DMS153 treated with DMSO at 0.1 percent for 48 hours (cell line): ENCODE results near the gene PMEPA1.

ENCODE experiments used
- DNase-seq: peaks from one replicate; lab custom pipeline; 2025; ENCODE audit not compliant: unreplicated experiment; lab: John Stamatoyannopoulos, UW

Gene PMEPA1

DNA sequence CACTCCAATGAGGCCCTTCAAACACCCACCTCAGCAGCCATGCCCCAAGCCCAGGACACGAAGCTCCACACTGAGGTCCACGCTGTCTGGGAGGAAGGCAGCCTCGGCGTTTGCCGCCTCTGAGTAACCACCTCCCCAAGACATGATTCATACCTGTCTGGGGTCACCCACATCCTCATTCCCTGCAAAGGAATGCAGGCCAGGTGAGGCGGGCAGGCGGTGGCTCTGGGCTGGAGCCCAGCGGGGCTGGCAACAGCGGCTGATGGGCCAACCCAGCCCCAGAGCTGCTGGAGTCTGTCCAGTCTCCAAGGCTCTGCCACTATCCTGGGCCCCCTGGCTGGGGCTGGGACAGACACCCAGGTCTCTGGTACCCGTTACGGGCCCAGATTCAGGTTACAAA is 14.8 kb downstream of the PMEPA1 start:
- DNase-seq, result no peak

DNA sequence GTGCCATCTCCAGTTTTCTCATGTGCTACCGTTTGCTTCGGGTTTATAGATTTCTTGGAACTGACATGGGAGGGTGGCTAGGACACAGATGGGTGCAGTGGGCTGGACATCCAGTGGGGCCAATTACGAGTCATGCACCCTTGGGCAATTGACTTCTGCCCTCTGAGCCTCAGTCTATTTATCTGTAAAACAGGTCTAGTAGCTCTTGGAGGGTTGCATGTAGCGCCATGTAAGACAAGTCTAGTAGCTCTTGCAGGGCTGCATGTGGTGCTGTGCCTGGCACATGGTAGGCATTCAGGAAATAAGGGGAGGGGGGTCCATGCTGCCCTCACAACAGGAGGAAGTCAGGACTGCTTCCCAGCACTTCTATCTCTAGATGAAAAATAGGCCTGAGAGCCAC is 15.3 kb downstream of the PMEPA1 start:
- DNase-seq, result no peak

DNA sequence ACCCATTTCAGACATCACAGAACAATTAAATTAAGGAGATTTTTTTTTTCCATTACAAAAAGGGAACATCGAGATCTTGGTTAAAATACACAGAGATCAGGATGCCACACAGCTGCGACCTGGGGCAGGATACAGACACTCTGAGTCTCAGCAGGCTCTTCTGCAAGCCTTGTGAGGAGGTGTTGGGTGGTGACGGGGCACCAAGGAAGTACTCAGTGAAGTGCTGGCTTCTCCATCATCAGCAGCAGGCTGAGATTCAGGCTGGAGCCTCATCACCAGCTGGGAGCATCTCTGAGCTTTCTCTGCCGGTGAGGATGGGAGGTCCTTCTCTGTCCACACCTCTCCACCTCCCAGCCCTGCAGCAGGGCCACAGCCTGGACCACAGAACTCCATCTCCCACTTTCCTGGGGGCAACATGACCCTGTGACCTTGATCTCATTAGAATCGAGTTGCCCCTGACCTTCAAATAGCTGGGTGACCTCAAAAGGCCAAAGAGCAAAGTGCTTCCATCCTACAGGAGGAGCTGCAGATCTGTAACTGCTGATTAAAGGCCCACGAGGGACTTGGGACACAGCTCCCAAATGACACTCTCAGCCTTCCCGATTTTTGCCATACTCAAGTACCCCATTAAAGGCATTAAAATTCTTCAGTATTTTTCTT is 16.0 kb downstream of the PMEPA1 start:
- no peak for DNase-seq

DNA sequence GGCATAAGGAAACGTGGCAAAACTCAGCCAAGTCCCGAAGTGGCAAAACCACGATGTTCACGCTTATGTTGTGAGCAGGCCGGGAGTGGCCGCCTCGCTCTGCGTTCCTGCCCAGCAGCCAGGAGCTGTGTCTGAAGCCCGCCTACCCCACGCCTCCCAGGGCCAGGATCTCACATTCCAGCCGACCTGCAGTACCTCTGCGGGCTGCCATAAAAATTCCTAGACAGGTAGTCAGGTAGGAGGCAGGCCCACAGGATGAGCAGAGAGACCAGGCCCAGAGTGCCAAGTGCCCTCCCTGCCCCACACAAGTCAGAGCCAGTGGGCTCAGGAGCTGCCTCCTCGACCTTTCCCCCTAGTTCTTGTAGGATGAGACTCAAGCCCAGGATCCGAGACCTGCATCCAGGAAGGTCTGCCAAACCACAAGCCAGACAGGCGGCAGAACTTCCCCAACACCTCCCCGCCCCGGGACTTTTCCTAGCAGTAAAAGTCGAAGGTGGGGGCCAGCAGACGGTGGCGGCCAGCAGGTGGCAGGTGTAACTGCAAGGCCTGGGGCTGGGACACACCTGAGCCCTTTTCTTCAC is 16.7 kb downstream of the PMEPA1 start:
- no peak for DNase-seq

- DNase-seq, result no peak
These were observed 17.4 kb downstream of the PMEPA1 start for GRCh38 chr20:57692393-57692792.

DNA sequence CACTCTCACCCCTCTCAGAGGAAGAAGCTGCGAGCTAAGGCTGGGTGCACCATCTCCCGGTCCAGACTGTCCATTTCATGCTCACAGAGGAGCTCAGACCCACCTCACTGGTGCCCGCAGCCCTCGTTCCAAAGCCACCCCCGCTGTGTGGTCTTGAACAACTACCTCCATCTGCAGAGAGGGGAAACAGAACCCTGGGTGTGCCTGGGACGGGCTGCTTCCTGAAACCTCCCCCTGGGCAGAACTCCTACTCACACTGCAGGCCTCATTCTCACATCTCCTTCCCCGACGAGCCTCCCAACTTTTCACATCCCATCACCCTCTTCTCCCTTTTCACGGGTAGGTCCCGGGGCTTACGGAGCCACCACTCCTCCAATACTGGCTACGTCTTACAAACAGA is 18.1 kb downstream of the PMEPA1 start:
- no peak for DNase-seq

DNA sequence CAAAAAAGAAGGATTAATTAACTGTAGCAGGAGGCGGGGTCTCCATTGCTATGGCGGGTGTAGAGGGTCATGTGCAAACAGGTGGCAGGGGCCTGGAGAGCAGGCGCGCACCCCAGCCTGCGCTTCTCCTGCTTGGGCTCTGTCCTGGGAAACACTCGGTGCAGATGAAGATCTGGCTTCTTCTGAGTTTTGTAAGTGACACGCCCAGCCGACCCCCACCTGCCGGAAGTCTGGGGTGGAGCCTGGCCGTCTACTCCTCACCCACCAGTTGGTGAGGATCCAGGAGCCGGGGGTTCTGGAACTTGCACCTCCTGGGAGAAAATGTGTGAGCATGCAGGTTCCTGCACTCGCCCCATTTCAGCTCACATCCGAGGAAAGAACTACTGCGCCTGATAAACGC is 19.3 kb downstream of the PMEPA1 start:
- DNase-seq, result no peak

DNA sequence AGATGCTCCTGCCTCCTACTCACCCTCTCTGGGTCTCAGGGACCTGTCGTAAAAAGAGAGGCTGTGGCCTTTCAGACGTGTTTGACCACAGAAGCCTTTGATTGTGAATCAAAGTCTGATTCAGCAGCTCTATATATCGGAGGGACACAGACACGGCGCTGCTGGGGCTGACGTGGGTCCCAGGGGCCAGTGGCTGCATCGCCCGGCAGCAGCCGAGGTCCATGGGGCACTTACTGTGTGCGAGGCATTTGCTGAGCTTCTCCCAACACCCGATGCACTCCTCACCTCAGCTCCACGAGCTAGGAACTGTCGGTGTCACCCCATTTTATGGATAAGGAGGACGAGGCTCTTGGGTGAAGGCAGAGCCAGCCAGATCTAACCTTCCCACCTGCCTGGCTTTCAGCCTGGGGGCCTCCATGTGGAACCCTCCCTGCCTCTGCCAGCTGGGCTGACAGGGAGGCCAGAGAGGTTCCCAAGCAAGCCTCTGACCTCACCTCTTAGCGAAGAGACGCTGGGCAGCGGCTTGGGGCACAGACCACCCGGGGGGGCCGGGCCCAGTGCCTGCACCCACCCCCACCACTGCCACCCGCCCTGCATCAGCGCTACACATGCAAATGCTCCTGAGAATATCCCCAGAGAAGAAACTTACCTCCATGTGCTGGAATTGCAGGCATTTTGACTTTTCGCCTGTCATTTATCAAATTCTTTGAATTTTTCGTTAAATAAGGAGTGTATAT is 19.9 kb downstream of the PMEPA1 start:
- DNase-seq, result no peak

- DNase-seq, result no peak
These were observed 21.0 kb downstream of the PMEPA1 start for GRCh38 chr20:57688864-57689263.

GRCh38 chr20:57688295-57688694 is 21.5 kb downstream of the PMEPA1 start:
- DNase-seq, result no peak

GRCh38 chr20:57686931-57687652 is 22.7 kb downstream of the PMEPA1 start:
- DNase-seq, result no peak

GRCh38 chr20:57685146-57685758 is 24.6 kb downstream of the PMEPA1 start:
- DNase-seq, result no peak

DNA sequence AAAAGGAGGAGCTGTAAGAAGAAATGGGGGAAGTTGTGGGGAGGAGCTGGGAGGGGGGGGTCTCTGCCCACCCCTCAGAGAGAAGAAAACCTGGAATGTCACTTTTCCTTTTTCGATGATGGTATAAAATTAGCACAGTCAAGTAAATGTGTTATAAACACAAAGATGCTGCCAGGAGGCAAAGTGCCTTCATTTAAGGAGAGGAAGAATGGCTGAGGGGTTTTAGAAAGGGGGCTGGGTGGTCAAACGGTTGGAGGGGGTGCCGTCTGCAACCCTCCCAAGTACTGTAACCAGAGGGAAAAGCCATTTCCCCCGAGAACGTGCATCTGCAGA is 25.0 kb downstream of the PMEPA1 start:
- peak; percentile 10 for DNase-seq

GRCh38 chr20:57683881-57684807 is 25.7 kb downstream of the PMEPA1 start:
- no peak for DNase-seq

DNA sequence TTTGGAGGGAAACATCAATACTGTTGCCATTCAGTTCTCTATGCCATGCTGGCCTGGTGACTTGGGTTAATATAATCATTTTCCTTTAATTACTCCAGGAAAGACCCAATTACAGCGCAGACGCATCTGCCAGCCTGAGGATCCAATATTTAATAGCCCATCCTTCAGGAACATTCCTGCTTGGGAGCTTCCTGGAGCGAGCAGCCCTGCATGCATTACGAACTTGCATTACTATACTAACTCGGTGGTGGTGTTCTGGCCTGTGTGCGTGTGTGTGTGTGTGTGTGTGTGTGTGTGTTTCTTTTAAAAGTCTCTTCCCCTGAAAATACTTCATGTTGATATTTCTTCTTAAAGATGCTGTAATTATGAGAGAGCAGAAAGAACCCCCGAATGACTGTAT is 26.5 kb downstream of the PMEPA1 start:
- no peak for DNase-seq

DNA sequence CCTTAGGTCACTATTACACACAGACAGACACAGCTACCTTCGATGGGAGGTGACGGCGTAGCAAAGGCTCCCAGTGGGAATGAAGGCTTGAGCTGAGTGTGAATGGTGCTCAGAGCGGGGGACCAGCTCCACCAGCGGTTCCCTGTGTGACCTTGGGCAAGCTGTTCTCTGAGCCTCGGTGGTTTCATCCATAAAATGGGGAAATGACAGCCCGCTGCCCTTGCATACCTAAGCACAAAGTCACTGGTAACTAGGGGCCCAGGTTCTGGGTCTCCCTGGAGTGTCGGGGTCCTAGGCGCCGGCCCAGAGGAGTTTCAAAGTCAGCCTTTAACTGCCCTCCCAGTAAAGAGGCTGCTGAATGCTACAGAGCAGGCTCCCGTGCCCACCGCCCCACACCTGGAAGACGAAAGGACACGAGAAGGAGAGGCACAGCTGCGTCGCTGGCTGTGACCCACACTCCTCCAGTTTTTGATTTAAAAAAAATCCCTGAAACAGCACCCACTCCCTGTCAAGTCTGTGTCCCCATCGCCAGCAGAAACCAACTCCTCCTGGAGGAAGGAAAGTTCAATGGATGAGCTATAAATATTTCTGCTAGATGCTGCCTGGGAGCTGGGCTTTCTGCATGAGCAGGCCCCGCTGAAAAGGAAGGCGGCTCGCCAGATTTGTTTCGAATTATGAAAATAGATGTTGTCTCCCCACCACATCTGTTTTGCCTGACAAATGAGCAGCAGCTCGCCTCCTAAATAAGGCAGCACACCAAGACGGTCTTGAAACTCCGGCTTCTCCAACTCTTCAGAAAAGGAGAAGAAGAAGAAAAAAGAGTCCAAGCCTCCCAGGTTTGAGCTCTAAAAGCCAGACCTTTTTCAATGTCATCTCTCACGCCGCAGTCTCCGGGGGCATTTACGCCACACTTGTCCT is 27.4 kb downstream of the PMEPA1 start:
- no peak for DNase-seq

DNA sequence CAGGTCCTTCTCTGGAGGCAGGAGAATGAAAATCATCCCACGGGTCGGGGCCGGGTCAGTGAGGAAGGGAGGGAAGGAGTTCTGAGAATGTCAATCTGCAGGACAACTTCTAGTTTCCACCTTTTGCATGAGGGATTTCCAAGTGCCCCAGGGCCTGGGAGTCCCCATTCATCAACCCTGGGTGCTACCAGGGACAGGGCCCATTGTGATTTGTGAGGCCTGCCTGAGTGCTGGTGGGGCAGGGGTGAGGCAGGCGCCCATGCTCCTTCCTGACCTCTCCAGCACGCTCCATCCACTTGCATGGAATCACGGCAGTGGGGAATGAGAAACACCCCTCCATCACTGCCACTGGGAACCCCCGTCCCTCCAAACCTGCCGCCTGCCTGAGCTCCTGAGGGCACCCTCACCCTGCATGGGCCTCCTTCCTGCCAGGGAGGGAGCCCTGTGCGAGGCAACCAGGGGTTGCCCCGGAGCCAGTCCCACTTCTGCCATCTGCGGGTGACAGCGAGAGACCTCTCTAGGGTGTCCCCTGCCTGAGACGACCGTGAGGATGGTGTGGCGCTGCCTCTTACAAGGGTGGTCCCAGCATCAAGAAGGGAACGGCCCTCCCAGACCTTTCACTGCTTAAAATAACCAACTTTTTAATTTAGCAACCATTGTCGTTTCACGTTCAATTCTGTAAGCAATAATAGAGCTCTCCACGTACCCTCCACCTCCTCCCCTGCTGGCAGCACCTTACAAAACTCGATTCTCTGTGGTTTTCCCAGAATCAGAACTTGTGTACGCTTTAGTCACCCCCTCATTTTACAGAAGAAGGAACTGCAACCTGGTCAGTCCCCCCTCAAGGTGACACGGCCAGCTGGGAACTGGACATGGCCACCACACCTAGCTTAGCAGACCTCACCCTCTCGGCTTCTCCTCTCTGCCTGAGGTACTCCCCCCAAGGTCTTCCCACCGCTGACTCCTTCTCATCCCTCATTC is 28.6 kb downstream of the PMEPA1 start:
- no peak for DNase-seq

DNA sequence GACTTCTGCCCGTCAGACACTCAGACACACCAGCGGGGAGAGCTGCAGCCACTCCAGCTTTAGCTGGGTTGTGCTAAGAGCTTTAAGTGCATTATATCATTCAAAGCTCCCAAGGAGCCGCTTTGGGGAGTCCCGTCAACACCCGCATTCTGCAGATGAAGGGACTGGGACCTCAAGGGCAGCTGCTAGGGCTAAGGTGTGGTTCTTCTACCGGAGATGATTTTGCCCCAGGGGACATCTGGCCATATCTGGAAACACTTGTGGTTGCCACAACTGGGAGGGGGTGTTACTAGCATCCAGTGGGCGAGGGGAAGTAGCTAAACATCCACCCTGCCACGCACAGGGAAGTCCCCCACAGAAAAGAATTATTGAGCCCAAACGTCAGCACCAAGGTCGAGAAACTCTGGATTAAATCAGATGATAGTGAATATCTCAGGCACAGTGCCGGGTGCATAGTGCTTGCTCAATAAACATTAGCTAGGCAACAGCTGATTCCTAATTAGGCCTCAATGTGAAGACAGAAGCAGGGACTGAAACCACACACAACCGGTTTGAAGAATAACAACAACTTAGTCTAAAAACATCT is 29.6 kb downstream of the PMEPA1 start:
- no peak for DNase-seq
